ENCODE results near the gene CCL24. TPM values are rescaled to one million over a fixed set of nuclear protein-coding genes. Genes with fewer than 3 reads are reported as not detected.
"Not testable (repeated sequence)": the region's sequence is repeated elsewhere in the genome, so short reads cannot be mapped to it uniquely, and the experiment has no call there.

Gene CCL24
- polyA plus RNA-seq, 5 donors, result 0.20 to 2.5 (median 0.49) TPM; not detected in 1

- not testable (repeated sequence) for DNase-seq
Measured at GRCh38 chr7:75783058-75783457, 30.5 kb downstream of the CCL24 start.

- DNase-seq, result not testable (repeated sequence)
Measured at GRCh38 chr7:75780647-75781273, 32.8 kb downstream of the CCL24 start.

GRCh38 chr7:75779516-75779915, 34.1 kb downstream of the CCL24 start:
- DNase-seq, result not testable (repeated sequence)

GRCh38 chr7:75779035-75779434, 34.6 kb downstream of the CCL24 start:
- not testable (repeated sequence) for DNase-seq

GRCh38 chr7:75776295-75776971, 37.2 kb downstream of the CCL24 start:
- DNase-seq, result no peak

- not testable (repeated sequence) for DNase-seq
Measured at GRCh38 chr7:75773958-75774357, 39.6 kb downstream of the CCL24 start.

GRCh38 chr7:75772081-75773077, 41.2 kb downstream of the CCL24 start, which contains the start of gene CCL26:
Gene CCL26 (minus strand): TSS chr7:75772211. CDS start chr7:75772176, 35 bp downstream.
- DNase-seq, result no peak

- no peak for DNase-seq
Measured at GRCh38 chr7:75771224-75771623, 42.4 kb downstream of the CCL24 start.

- peak; percentile 45 to 55 for DNase-seq
Measured at GRCh38 chr7:75762350-75762917, 51.2 kb downstream of the CCL24 start.

GRCh38 chr7:75761801-75762200, 51.8 kb downstream of the CCL24 start:
- DNase-seq, result not testable (repeated sequence)

Other genes with a start within 250 kb of the CCL24 start
- 10 to 100 TPM; 33.4 to 44.7 (median 41.7) TPM for gene HIP1, start 74.9 kb downstream of the CCL24 start, polyA plus RNA-seq (ENCODE audit: insufficient read depth in 1 of 5, insufficient read length in 5 of 5, low replicate concordance in 1 of 5)
- under 1 TPM in 3 of 5 donors, not detected in 2; 0.21 to 0.73 (median 0.59) TPM for gene CCL26, start 41.6 kb downstream of the CCL24 start, polyA plus RNA-seq (ENCODE audit: insufficient read depth in 1 of 5, insufficient read length in 5 of 5, low replicate concordance in 1 of 5)
- gene RHBDD2, start 65.2 kb upstream of the CCL24 start, polyA plus RNA-seq (ENCODE audit: insufficient read depth in 1 of 5, insufficient read length in 5 of 5, low replicate concordance in 1 of 5), result 10 to 100 TPM; 36.6 to 65.7 (median 45.4) TPM
- gene POR, start 101.3 kb upstream of the CCL24 start, polyA plus RNA-seq (ENCODE audit: insufficient read depth in 1 of 5, insufficient read length in 5 of 5, low replicate concordance in 1 of 5), result 10 to 100 TPM; 40.9 to 62.8 (median 48.1) TPM
- gene TMEM120A, start 180.8 kb upstream of the CCL24 start, polyA plus RNA-seq (ENCODE audit: insufficient read depth in 1 of 5, insufficient read length in 5 of 5, low replicate concordance in 1 of 5), result 10 to 100 TPM; 34.0 to 45.8 (median 42.5) TPM
- gene STYXL1, start 234.2 kb upstream of the CCL24 start, polyA plus RNA-seq (ENCODE audit: insufficient read depth in 1 of 5, insufficient read length in 5 of 5, low replicate concordance in 1 of 5), result 10 to 100 TPM; 33.6 to 45.6 (median 43.2) TPM
- 100 to 1,000 TPM; 119 to 213 (median 152) TPM for gene MDH2, start 234.3 kb upstream of the CCL24 start, polyA plus RNA-seq (ENCODE audit: insufficient read depth in 1 of 5, insufficient read length in 5 of 5, low replicate concordance in 1 of 5)